Lower leg skin (tissue), 3 donors: Measurements from ENCODE around the gene ELL.

Experiments used
- CTCF ChIP-seq, 3 donors: fragments of 450-650 bp; IDR thresholded peaks; one replicate each; pipeline ENCODE4 v1.5.1; 2016; ENCODE audit warnings: antibody characterized with exemption in 3 of 3, mild to moderate bottlenecking in 3 of 3, moderate library complexity in 2 of 3
- POLR2A ChIP-seq, 2 donors: fragments of 450-650 bp; IDR thresholded peaks; one replicate each; pipeline ENCODE4 v1.6.1; 2016 to 2017; ENCODE audit warnings: antibody characterized with exemption in 2 of 2, mild to moderate bottlenecking in 1 of 2, moderate library complexity in 1 of 2

DNA sequence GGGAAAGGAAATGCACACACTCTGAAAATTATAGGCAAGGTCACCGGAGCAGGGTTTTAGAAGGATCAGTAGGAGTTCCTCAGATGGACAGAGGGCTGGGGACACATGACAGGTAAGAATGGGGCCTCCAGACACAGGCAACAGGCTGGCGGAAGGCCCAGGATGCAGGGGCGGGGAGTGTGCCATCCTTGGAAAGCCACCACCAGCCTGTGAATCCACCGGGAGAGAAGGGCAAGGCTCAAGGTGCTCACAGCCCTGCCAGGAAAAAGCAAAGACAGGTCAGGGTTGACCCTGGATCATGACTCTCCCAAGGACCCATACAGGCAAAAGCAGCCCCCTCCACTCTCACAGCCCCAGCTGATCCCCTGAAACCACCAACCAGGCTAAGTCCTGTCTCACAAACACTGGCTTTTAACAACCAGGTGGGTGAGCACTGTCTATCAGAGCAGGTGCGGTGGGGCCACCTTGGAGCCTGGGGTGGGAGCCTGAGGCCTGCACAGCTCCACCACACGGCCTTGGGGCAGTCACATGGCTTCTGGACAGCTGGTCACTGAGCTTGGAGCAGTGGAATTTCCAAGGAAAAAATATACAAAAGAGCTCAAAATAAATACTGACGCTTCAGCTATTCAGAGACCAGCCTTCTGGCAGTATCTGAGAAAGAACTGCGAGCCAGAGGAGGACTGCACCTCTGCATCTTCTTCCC is 48.7 kb downstream of the ELL start:
- TF ChIP-seq CTCF (IDR thresholded peaks at IDR 0.05) (no peak), POLR2A (IDR thresholded peaks at IDR 0.05) (no peak)
